SK-N-SH (cell line): ENCODE data around the gene RRBP1.

Source experiments
- ELF1 ChIP-seq: IDR thresholded peaks from 2 replicates; pipeline ENCODE4 v1.4.0; 2012
- EP300 ChIP-seq, 2 experiments: IDR thresholded peaks; 2 replicates each; pipeline versions ENCODE4 v1.4.0 to v1.6.1; 2012; ENCODE audit warnings: borderline replicate concordance in 1 of 2, low read depth in 1 of 2, low read length in 1 of 2
- JUND ChIP-seq: IDR thresholded peaks from 2 replicates; pipeline ENCODE4 v1.4.0; 2012
- POLR2AphosphoS5 ChIP-seq: IDR thresholded peaks from 2 replicates; pipeline ENCODE4 v1.6.1; 2012; ENCODE audit warnings: low read depth, low read length
- RAD21 ChIP-seq: IDR thresholded peaks from 2 replicates; pipeline ENCODE4 v1.6.1; 2012; ENCODE audit warnings: mild to moderate bottlenecking, low read length
- TAF1 ChIP-seq: IDR thresholded peaks from 2 replicates; pipeline ENCODE4 v1.6.1; 2012; ENCODE audit warnings: low read depth, mild to moderate bottlenecking, low read length, moderate library complexity, borderline replicate concordance
- TCF12 ChIP-seq: IDR thresholded peaks from 2 replicates; pipeline ENCODE4 v1.4.0; 2012
- YY1 ChIP-seq: IDR thresholded peaks from 2 replicates; pipeline ENCODE4 v1.4.0; 2012; ENCODE audit warnings: low read depth, mild to moderate bottlenecking
- TF ChIP-seq, protein P1 (sequence below): fragments of 200-600 bp; sonication (generic); IDR thresholded peaks from 2 replicates; pipeline ENCODE4 v1.6.1; 2017; ENCODE audit warnings: antibody characterized with exemption, mild to moderate bottlenecking, moderate library complexity
- TF ChIP-seq, protein P2 (sequence below): IDR thresholded peaks from 2 replicates; pipeline ENCODE4 v1.4.0; 2012; ENCODE audit warnings: low read depth, borderline replicate concordance

DNA sequence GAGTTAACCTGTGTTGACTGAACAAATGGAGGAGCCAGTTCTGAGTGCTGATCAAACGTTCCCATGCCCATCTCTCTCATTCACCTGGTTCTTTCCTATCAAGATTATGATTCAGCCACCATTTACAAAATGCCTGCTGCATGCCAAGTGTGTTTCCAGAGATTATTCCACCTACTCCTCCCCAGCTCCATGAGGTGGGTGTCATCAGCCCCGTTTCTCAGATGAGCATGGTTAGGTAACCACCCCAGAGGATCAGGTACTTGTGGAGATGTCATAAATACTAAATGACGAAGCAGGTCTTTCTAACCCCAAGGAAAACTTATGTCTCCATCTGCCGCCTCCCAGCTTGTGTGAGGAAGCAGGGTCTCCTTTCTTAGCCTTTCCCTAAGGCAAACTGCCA, 19.8 kb upstream of the RRBP1 start:
- no peak for TF ChIP-seq JUND
- TF ChIP-seq, protein P1, sequence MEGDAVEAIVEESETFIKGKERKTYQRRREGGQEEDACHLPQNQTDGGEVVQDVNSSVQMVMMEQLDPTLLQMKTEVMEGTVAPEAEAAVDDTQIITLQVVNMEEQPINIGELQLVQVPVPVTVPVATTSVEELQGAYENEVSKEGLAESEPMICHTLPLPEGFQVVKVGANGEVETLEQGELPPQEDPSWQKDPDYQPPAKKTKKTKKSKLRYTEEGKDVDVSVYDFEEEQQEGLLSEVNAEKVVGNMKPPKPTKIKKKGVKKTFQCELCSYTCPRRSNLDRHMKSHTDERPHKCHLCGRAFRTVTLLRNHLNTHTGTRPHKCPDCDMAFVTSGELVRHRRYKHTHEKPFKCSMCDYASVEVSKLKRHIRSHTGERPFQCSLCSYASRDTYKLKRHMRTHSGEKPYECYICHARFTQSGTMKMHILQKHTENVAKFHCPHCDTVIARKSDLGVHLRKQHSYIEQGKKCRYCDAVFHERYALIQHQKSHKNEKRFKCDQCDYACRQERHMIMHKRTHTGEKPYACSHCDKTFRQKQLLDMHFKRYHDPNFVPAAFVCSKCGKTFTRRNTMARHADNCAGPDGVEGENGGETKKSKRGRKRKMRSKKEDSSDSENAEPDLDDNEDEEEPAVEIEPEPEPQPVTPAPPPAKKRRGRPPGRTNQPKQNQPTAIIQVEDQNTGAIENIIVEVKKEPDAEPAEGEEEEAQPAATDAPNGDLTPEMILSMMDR = no peak
- no peak for TF ChIP-seq YY1
- TF ChIP-seq POLR2AphosphoS5 = no peak
- no peak for TF ChIP-seq TAF1
- TF ChIP-seq, protein P2, sequence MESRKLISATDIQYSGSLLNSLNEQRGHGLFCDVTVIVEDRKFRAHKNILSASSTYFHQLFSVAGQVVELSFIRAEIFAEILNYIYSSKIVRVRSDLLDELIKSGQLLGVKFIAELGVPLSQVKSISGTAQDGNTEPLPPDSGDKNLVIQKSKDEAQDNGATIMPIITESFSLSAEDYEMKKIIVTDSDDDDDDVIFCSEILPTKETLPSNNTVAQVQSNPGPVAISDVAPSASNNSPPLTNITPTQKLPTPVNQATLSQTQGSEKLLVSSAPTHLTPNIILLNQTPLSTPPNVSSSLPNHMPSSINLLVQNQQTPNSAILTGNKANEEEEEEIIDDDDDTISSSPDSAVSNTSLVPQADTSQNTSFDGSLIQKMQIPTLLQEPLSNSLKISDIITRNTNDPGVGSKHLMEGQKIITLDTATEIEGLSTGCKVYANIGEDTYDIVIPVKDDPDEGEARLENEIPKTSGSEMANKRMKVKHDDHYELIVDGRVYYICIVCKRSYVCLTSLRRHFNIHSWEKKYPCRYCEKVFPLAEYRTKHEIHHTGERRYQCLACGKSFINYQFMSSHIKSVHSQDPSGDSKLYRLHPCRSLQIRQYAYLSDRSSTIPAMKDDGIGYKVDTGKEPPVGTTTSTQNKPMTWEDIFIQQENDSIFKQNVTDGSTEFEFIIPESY = no peak
- TF ChIP-seq ELF1 = no peak
- TF ChIP-seq RAD21 = no peak
- TF ChIP-seq TCF12 = no peak
- no peak for TF ChIP-seq EP300 (IDR thresholded peaks at IDR 0.05; ENCODE audit: borderline replicate concordance in 1 of 2, low read depth in 1 of 2, low read length in 1 of 2)
